ENCODE measurements around the gene CCDC149.

- TF ChIP-seq POLR2A (IDR thresholded peaks at IDR 0.05), result no peak
- TF ChIP-seq CTCF (IDR thresholded peaks at IDR 0.05 in 4 of 5, conservative IDR thresholded peaks at IDR 0.05 in 1 of 5), result no peak
These were observed 116.2 kb downstream of the CCDC149 start for GRCh38 chr4:24796620-24797019.
